ENCODE measurements around the gene SEPHS2. TPM values are rescaled to one million over a fixed set of nuclear protein-coding genes. Genes with fewer than 3 reads are reported as not detected.

Gene SEPHS2
- total and polyA plus RNA-seq, 4 experiments from 2014 or later, result 42.0 to 65.9 (median 50.4) TPM

DNA sequence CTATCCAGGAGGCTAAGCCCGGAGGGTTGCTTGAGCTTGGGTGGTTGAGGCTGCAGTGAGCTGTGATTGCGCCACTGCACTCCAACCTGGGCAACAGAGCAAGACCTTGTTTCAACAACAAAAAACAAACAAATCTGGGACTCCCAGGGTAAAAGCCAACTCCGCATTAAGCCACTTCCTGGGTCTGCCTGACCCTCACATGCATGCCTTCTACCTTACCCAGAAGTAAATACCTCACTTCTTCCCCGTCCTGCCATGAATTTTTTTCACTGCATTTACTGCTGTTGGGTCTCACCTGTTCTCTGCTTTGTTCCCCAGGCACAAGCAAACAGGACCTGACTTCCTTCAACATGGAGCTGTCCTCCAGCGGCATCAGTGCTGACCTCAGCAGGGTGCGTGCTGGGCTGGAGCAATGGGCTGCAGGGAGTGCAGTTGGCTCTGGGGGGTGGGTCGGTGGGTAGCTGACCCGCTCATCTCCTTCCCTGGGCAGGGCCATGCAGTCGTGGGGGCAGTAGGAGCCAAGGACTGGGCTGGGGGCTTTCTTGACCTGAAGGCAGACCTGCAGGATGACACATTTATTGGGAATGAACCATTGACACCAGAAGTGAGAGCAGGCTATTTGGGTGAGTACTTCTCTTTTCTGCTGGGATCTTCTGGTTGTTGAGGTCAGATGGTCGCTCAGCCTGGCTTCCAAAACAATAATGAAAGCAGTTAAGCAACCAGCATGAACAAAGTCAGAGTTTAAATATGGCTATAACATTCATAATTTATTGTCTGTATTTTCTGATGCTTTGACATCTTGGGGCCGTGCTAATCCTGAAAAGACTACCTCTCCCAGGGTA is 43.3 kb upstream of the SEPHS2 start:
- Mint-ChIP-seq H3K36me3 (peaks cover 42 to 67% of the 10 kb centered on the region in 2 donors), H3K4me1 (peaks cover 19 to 44% (median 29%) of the 10 kb centered on the region in 4 donors), H3K4me3 (no peak overlapping the region), H3K27me3 (no peaks in the 10 kb centered on the region), H3K27ac (peak overlapping the region; percentile 12 to 74 (median 46)), H3K9me3 (no peaks in the 10 kb centered on the region)
- Histone ChIP-seq H3K4me1 (ENCODE audit: insufficient read depth, low read length) (peaks cover 26% of the 10 kb centered on the region), H3K9me3 (ENCODE audit: control insufficient read depth in 1 of 2, low read length in 2 of 2) (no peaks in the 10 kb centered on the region), H3K27me3 (ENCODE audit: insufficient read depth, low read length) (no peaks in the 10 kb centered on the region), H3K36me3 (ENCODE audit: insufficient read depth, low read length) (peaks cover 67% of the 10 kb centered on the region), H3K4me3 (ENCODE audit: low read length in 2 of 2) (no peak overlapping the region), H3K27ac (ENCODE audit: low read depth, low read length) (no peak overlapping the region)
- ChIA-PET POLR2A (ENCODE audit: partially characterized antibody) (interaction anchor here (0.6 to 41.1 kb wide), 6 partner anchors 5 to 117 kb away, joined by 3 to 1162 read pairs (median 192); partner anchors contain the start of genes ITGAL and SEPHS2), CTCF (ENCODE audit: partially characterized antibody) (interaction anchor here (0.9 to 4.2 kb wide), 4 partner anchors 14 to 140 kb away, joined by 3 to 22 read pairs (median 5); no protein-coding TSS in a partner anchor)
- intact Hi-C loops (cut with micrococcal nuclease), result no loop called here
- no peak for DNase-seq

DNA sequence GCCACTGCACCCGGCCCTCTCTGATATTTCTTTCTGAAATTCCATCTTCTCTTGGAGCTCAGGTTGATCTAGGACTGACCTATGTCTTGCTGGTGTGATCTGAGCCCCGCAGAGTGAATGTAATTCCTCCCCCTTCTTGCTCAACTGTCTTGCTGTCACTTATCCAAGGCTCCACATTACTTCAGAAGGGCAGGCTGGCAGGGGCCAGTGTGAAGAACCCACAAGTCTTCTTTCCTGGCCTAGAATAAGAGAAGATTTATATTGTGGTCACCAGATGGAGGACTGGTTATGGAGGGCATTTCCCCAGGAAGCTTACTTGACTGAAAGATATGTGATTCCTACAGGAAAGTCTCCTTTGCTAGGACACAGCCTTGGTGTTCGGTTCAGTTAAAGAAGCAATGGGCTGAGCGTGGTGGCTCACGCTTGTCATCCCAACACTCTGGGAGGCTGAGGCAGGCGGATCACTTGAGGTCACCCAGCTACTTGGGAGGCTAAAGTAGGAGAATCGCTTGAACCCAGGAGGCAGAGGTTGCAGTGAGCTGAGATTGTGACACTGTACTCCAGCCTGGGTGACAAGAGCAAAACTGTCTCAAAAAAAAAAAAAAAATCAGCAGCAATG is 40.3 kb upstream of the SEPHS2 start:
- H3K4me1 Mint-ChIP-seq, result peaks cover 22 to 57% (median 35%) of the 10 kb centered on the region in 4 donors
- CTCF ChIA-PET (ENCODE audit: partially characterized antibody), result interaction anchor here (1.4 kb wide), 1 partner anchor 36 kb away, joined by 8 read pairs; no protein-coding TSS in a partner anchor
- intact Hi-C loops (cut with micrococcal nuclease), result no loop called here

GRCh38 chr16:30484887-30485286 is 39.2 kb upstream of the SEPHS2 start:
- Histone ChIP-seq H3K36me3 (ENCODE audit: insufficient read depth, low read length) (peaks cover 79% of the 10 kb centered on the region), H3K4me1 (ENCODE audit: insufficient read depth, low read length) (peaks cover 45% of the 10 kb centered on the region), H3K9me3 (ENCODE audit: control insufficient read depth in 1 of 2, low read length in 2 of 2) (no peaks in the 10 kb centered on the region), H3K27me3 (ENCODE audit: insufficient read depth, low read length) (no peaks in the 10 kb centered on the region), H3K27ac (ENCODE audit: low read depth, low read length) (no peak overlapping the region), H3K4me3 (ENCODE audit: low read length in 2 of 2) (no peak overlapping the region)
- H3K27ac Mint-ChIP-seq, result peak overlapping the region in 4 of 7 donors; percentile 27 to 75 (median 50)
- peaks cover 51 to 72% of the 10 kb centered on the region in 2 donors for H3K36me3 Mint-ChIP-seq
- no peaks in the 10 kb centered on the region for H3K27me3 Mint-ChIP-seq
- peaks cover 28 to 61% (median 37%) of the 10 kb centered on the region in 4 donors for H3K4me1 Mint-ChIP-seq
- H3K4me3 Mint-ChIP-seq, result no peak overlapping the region
- POLR2A ChIA-PET (ENCODE audit: partially characterized antibody), result interaction anchor here (6.0 to 41.1 kb wide), 3 partner anchors 10 to 37 kb away, joined by 79 to 1162 read pairs (median 379); partner anchors contain the start of genes ITGAL and SEPHS2
- CTCF ChIA-PET (ENCODE audit: partially characterized antibody), result no interaction called here
- intact Hi-C loops (cut with micrococcal nuclease), result no loop called here
- H3K9me3 Mint-ChIP-seq, result no peaks in the 10 kb centered on the region
- DNase-seq, result no peak

More for the DNA sequence above, 40.3 kb upstream of the SEPHS2 start:
- H3K4me1 ChIP-seq (ENCODE audit: insufficient read depth, low read length), result peaks cover 39% of the 10 kb centered on the region
- no peak for DNase-seq
- peaks cover 77% of the 10 kb centered on the region for H3K36me3 ChIP-seq (ENCODE audit: insufficient read depth, low read length)
- no peaks in the 10 kb centered on the region for H3K27me3 Mint-ChIP-seq
- POLR2A ChIA-PET (ENCODE audit: partially characterized antibody), result interaction anchor here (0.7 to 41.1 kb wide), 6 partner anchors 5 to 38 kb away, joined by 4 to 1162 read pairs (median 192); partner anchors contain the start of genes ITGAL and SEPHS2
- H3K4me3 ChIP-seq (ENCODE audit: low read length in 2 of 2), result no peak overlapping the region
- H3K9me3 ChIP-seq (ENCODE audit: control insufficient read depth in 1 of 2, low read length in 2 of 2), result no peaks in the 10 kb centered on the region
- no peaks in the 10 kb centered on the region for H3K9me3 Mint-ChIP-seq
- no peak overlapping the region for H3K27ac ChIP-seq (ENCODE audit: low read depth, low read length)
- no peaks in the 10 kb centered on the region for H3K27me3 ChIP-seq (ENCODE audit: insufficient read depth, low read length)
- peaks cover 49 to 72% of the 10 kb centered on the region in 2 donors for H3K36me3 Mint-ChIP-seq
- H3K4me3 Mint-ChIP-seq, result no peak overlapping the region
- peak overlapping the region in 5 of 7 donors; percentile 55 to 86 (median 75) for H3K27ac Mint-ChIP-seq

GRCh38 chr16:30482366-30482765 is 36.7 kb upstream of the SEPHS2 start:
- ChIA-PET CTCF (ENCODE audit: partially characterized antibody) (interaction anchor here (1.0 to 5.5 kb wide), 4 partner anchors 26 to 53 kb away, joined by 3 to 45 read pairs (median 4); partner anchors contain the start of gene DCTPP1), POLR2A (ENCODE audit: partially characterized antibody) (interaction anchor here (1.2 to 41.1 kb wide), 5 partner anchors 11 to 116 kb away, joined by 4 to 1162 read pairs (median 79); partner anchors contain the start of genes DCTPP1, ITGAL and SEPHS2)
- Mint-ChIP-seq H3K27ac (peak overlapping the region; percentile 35 to 93 (median 84)), H3K36me3 (peaks cover 43 to 68% of the 10 kb centered on the region in 2 donors), H3K4me3 (peak overlapping the region in 6 of 8 donors; percentile 15 to 43 (median 26)), H3K4me1 (peaks cover 33 to 66% (median 38%) of the 10 kb centered on the region in 4 donors), H3K27me3 (no peaks in the 10 kb centered on the region), H3K9me3 (no peaks in the 10 kb centered on the region)
- Histone ChIP-seq H3K27ac (ENCODE audit: low read depth, low read length) (no peak overlapping the region), H3K9me3 (ENCODE audit: control insufficient read depth in 1 of 2, low read length in 2 of 2) (no peaks in the 10 kb centered on the region), H3K36me3 (ENCODE audit: insufficient read depth, low read length) (peaks cover 72% of the 10 kb centered on the region), H3K27me3 (ENCODE audit: insufficient read depth, low read length) (no peaks in the 10 kb centered on the region), H3K4me1 (ENCODE audit: insufficient read depth, low read length) (peaks cover 56% of the 10 kb centered on the region), H3K4me3 (ENCODE audit: low read length in 2 of 2) (no peak overlapping the region)
- peak in 1 of 5 donors; percentile 15 for DNase-seq
- intact Hi-C loops (cut with micrococcal nuclease), result no loop called here

DNA sequence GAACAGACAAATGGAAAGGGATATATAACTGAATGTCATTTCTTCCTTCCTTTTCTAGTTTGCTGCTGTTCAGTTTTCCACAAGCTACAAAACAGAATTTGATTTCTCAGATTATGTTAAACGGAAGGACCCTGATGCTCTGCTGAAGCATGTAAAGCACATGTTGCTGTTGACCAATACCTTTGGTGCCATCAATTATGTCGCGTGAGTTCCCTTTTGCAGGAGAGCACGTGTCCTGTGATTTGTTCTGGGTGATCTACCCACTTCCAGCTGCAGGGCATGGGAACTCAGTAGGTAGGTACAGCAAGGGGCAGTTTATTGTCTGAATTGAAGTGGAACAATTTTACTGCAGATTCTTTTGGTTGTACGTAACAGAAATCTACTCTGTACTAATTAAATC is 35.7 kb upstream of the SEPHS2 start:
- H3K27ac Mint-ChIP-seq, result peak overlapping the region in 4 of 7 donors; percentile 31 to 80 (median 42)
- Histone ChIP-seq H3K4me1 (ENCODE audit: insufficient read depth, low read length) (peaks cover 66% of the 10 kb centered on the region), H3K27ac (ENCODE audit: low read depth, low read length) (no peak overlapping the region), H3K36me3 (ENCODE audit: insufficient read depth, low read length) (peaks cover 75% of the 10 kb centered on the region), H3K27me3 (ENCODE audit: insufficient read depth, low read length) (no peaks in the 10 kb centered on the region), H3K4me3 (ENCODE audit: low read length in 2 of 2) (no peak overlapping the region), H3K9me3 (ENCODE audit: control insufficient read depth in 1 of 2, low read length in 2 of 2) (no peaks in the 10 kb centered on the region)
- H3K36me3 Mint-ChIP-seq, result peaks cover 48 to 73% of the 10 kb centered on the region in 2 donors
- H3K4me1 Mint-ChIP-seq, result peaks cover 36 to 72% (median 43%) of the 10 kb centered on the region in 4 donors
- intact Hi-C loops (cut with micrococcal nuclease), result no loop called here
- ChIA-PET POLR2A (ENCODE audit: partially characterized antibody) (interaction anchor here (0.8 to 41.1 kb wide), 6 partner anchors 10 to 129 kb away, joined by 3 to 1162 read pairs (median 42); partner anchors contain the start of genes ITGAL, SEPHS2 and ZNF689), CTCF (ENCODE audit: partially characterized antibody) (interaction anchor here (0.7 to 5.5 kb wide), 4 partner anchors 10 to 82 kb away, joined by 3 to 45 read pairs (median 8); partner anchors contain the start of gene DCTPP1)
- peak overlapping the region in 1 of 8 donors; percentile 34 for H3K4me3 Mint-ChIP-seq
- no peak for DNase-seq
- no peaks in the 10 kb centered on the region for H3K9me3 Mint-ChIP-seq
- H3K27me3 Mint-ChIP-seq, result no peaks in the 10 kb centered on the region

- peak overlapping the region in 2 of 8 donors; percentile 40 to 48 for H3K4me3 Mint-ChIP-seq
- Histone ChIP-seq H3K9me3 (ENCODE audit: control insufficient read depth in 1 of 2, low read length in 2 of 2) (no peaks in the 10 kb centered on the region), H3K4me1 (ENCODE audit: insufficient read depth, low read length) (peaks cover 87% of the 10 kb centered on the region), H3K27me3 (ENCODE audit: insufficient read depth, low read length) (no peaks in the 10 kb centered on the region), H3K36me3 (ENCODE audit: insufficient read depth, low read length) (peaks cover 57% of the 10 kb centered on the region), H3K27ac (ENCODE audit: low read depth, low read length) (no peak overlapping the region), H3K4me3 (ENCODE audit: low read length in 2 of 2) (no peak overlapping the region)
- ChIA-PET POLR2A (ENCODE audit: partially characterized antibody) (interaction anchor here (0.8 to 41.1 kb wide), 10 partner anchors 8 to 93 kb away, joined by 3 to 1162 read pairs (median 8); partner anchors contain the start of genes DCTPP1, ITGAL, SEPHS2 and ZNF688), CTCF (ENCODE audit: partially characterized antibody) (interaction anchor here (1.5 to 5.5 kb wide), 3 partner anchors 9 to 29 kb away, joined by 5 to 45 read pairs (median 7); no protein-coding TSS in a partner anchor)
- intact Hi-C loops (cut with micrococcal nuclease), result loop anchor here (10.0 kb wide), 1 partner anchor 46 kb away; the partner anchor contains the start of gene ZNF768
- no peak for DNase-seq
- H3K36me3 Mint-ChIP-seq, result peaks cover 57 to 73% of the 10 kb centered on the region in 2 donors
- H3K27me3 Mint-ChIP-seq, result no peaks in the 10 kb centered on the region
- no peaks in the 10 kb centered on the region for H3K9me3 Mint-ChIP-seq
- peaks cover 40 to 82% (median 54%) of the 10 kb centered on the region in 4 donors for H3K4me1 Mint-ChIP-seq
- peak overlapping the region; percentile 25 to 95 (median 80) for H3K27ac Mint-ChIP-seq
Measured at GRCh38 chr16:30478766-30479478, 33.2 kb upstream of the SEPHS2 start.
